ENCODE measurements around the gene DBNDD2.

DBNDD2 gene

DNA sequence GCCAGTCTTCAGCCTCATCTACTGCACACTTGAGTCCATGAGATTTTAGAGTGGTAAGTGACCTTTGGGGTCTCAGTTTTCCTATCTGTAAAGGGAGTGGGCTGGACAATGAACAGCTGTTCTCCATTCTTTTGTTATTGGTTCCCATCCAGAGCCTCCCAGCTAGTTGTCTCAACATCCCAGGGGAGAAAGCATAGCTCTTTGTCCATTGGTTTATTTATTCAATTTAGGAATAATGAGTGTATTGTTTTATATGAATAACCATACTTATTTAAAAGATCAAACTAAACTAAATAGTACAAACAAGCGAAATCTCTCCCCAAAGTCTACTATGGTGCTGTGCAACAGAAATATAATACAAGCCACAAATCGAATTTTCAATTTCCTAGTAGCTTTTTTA is 21.5 kb downstream of the DBNDD2 start:
- no peaks in the 10 kb centered on the region for H3K9me2 ChIP-seq (ENCODE audit: low read depth, low read length)
- H3K4me2 ChIP-seq (ENCODE audit: low read length), result no peak overlapping the region
- no peaks in the 10 kb centered on the region for H3K27me3 ChIP-seq (ENCODE audit: insufficient read depth, low read length)
- no peaks in the 10 kb centered on the region for H4K20me1 ChIP-seq (ENCODE audit: insufficient read depth, low read length)
- peaks cover 19% of the 10 kb centered on the region for H3K36me3 ChIP-seq (ENCODE audit: insufficient read depth, low read length)
- no peaks in the 10 kb centered on the region for H3K79me2 ChIP-seq (ENCODE audit: insufficient read depth, low read length)
- H3K27ac ChIP-seq (ENCODE audit: low read depth, low read length, poor library complexity, severe bottlenecking), result no peak overlapping the region
- H3F3A ChIP-seq (ENCODE audit: insufficient read depth, low read length), result no peaks in the 10 kb centered on the region
- H2AFZ ChIP-seq (ENCODE audit: low read length), result no peak overlapping the region
- no peak overlapping the region for H3K9ac ChIP-seq (ENCODE audit: low read length)
- H3K9me3 ChIP-seq (ENCODE audit: low read length), result no peaks in the 10 kb centered on the region
- no peak overlapping the region for H3K4me3 ChIP-seq (ENCODE audit: low read depth, low read length, poor library complexity, severe bottlenecking)
- peaks cover 22% of the 10 kb centered on the region for H3K4me1 ChIP-seq (ENCODE audit: insufficient read depth, low read length, severe bottlenecking)
- no peak for TF ChIP-seq EZH2 (IDR thresholded peaks at IDR 0.05; ENCODE audit: borderline replicate concordance, low read length)
- TF ChIP-seq, protein P1, sequence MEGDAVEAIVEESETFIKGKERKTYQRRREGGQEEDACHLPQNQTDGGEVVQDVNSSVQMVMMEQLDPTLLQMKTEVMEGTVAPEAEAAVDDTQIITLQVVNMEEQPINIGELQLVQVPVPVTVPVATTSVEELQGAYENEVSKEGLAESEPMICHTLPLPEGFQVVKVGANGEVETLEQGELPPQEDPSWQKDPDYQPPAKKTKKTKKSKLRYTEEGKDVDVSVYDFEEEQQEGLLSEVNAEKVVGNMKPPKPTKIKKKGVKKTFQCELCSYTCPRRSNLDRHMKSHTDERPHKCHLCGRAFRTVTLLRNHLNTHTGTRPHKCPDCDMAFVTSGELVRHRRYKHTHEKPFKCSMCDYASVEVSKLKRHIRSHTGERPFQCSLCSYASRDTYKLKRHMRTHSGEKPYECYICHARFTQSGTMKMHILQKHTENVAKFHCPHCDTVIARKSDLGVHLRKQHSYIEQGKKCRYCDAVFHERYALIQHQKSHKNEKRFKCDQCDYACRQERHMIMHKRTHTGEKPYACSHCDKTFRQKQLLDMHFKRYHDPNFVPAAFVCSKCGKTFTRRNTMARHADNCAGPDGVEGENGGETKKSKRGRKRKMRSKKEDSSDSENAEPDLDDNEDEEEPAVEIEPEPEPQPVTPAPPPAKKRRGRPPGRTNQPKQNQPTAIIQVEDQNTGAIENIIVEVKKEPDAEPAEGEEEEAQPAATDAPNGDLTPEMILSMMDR (IDR thresholded peaks at IDR 0.05; ENCODE audit: low read length), result no peak

DNA sequence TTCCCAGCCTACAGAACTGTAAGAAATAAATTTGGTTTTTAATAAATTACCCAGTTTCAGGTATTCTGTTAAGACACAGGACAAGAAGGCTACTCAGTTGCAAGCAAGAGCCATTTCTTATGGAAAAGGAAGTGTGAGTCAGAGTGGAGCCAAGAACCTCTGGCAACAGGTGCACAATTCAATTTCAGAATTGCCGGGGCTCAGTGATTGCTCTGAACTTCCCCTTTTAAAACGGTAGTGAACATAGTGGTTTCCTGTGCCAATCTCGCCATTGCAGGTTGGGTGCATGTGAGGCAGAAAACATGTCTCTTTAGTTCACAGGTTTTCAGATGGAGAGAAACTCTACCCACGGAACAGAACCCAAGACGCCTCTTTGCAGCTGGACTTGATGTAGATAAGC is 24.2 kb downstream of the DBNDD2 start:
- no peak for TF ChIP-seq EZH2 (IDR thresholded peaks at IDR 0.05; ENCODE audit: borderline replicate concordance, low read length)
- TF ChIP-seq, protein P1 (IDR thresholded peaks at IDR 0.05; ENCODE audit: low read length), result no peak
- Histone ChIP-seq H3K9me2 (ENCODE audit: low read depth, low read length) (no peaks in the 10 kb centered on the region), H3K4me1 (ENCODE audit: insufficient read depth, low read length, severe bottlenecking) (peaks cover 35% of the 10 kb centered on the region), H3K4me3 (ENCODE audit: low read depth, low read length, poor library complexity, severe bottlenecking) (peak overlapping the region; percentile 9), H3K79me2 (ENCODE audit: insufficient read depth, low read length) (no peaks in the 10 kb centered on the region), H3K9ac (ENCODE audit: low read length) (no peak overlapping the region), H3K36me3 (ENCODE audit: insufficient read depth, low read length) (no peaks in the 10 kb centered on the region), H2AFZ (ENCODE audit: low read length) (no peak overlapping the region), H3F3A (ENCODE audit: insufficient read depth, low read length) (no peaks in the 10 kb centered on the region; the same call in 1 of the 2 replicates), H3K27ac (ENCODE audit: low read depth, low read length, poor library complexity, severe bottlenecking) (peak overlapping the region; percentile 90), H3K9me3 (ENCODE audit: low read length) (no peaks in the 10 kb centered on the region), H3K27me3 (ENCODE audit: insufficient read depth, low read length) (no peaks in the 10 kb centered on the region), H4K20me1 (ENCODE audit: insufficient read depth, low read length) (no peaks in the 10 kb centered on the region), H3K4me2 (ENCODE audit: low read length) (peak overlapping the region; percentile 40; the same call in 1 of the 2 replicates)

DNA sequence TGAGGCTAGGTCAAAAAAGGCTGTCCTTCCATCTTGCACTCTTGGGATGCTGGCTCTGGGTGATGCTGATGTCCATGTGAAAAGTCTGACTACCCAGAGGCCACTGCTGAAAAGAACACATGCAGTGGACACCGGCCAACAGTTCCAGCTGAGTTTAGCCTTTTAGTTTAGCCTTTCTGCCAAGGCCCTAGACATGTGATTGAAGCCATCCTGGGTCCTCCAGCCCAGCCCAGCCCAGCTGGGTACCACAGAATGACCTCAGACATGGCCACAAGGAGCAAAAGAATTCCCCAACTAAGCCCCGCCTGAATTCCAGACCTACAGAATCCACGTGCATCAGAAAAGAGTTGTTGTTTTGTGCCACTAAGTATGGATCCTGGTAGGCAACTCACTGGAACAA is 25.2 kb downstream of the DBNDD2 start:
- H3K9me2 ChIP-seq (ENCODE audit: low read depth, low read length), result no peaks in the 10 kb centered on the region
- no peak overlapping the region for H3K9ac ChIP-seq (ENCODE audit: low read length)
- no peaks in the 10 kb centered on the region for H3K9me3 ChIP-seq (ENCODE audit: low read length)
- TF ChIP-seq EZH2 (IDR thresholded peaks at IDR 0.05; ENCODE audit: borderline replicate concordance, low read length), result no peak
- TF ChIP-seq, protein P1 (IDR thresholded peaks at IDR 0.05; ENCODE audit: low read length), result no peak
- H4K20me1 ChIP-seq (ENCODE audit: insufficient read depth, low read length), result no peaks in the 10 kb centered on the region
- H3K27me3 ChIP-seq (ENCODE audit: insufficient read depth, low read length), result no peaks in the 10 kb centered on the region
- H3K4me1 ChIP-seq (ENCODE audit: insufficient read depth, low read length, severe bottlenecking), result peaks cover 35% of the 10 kb centered on the region
- H3K4me2 ChIP-seq (ENCODE audit: low read length), result no peak overlapping the region
- H3K4me3 ChIP-seq (ENCODE audit: low read depth, low read length, poor library complexity, severe bottlenecking), result no peak overlapping the region
- H3K27ac ChIP-seq (ENCODE audit: low read depth, low read length, poor library complexity, severe bottlenecking), result peak overlapping the region; percentile 35
- H3F3A ChIP-seq (ENCODE audit: insufficient read depth, low read length), result no peaks in the 10 kb centered on the region; the same call in 1 of the 2 replicates
- H3K79me2 ChIP-seq (ENCODE audit: insufficient read depth, low read length), result no peaks in the 10 kb centered on the region
- no peak overlapping the region for H2AFZ ChIP-seq (ENCODE audit: low read length)
- no peaks in the 10 kb centered on the region for H3K36me3 ChIP-seq (ENCODE audit: insufficient read depth, low read length)

All from OCI-LY1 (cell line).